GM19023 (cell line): ENCODE data around the gene BHMT.
"Not testable (repeated sequence)": the region's sequence is repeated elsewhere in the genome, so short reads cannot be mapped to it uniquely, and the experiment has no call there.

Experiments used
- ATAC-seq: cut with Tn5 transposase; IDR thresholded peaks from one replicate; pipeline ENCODE4 v1.9.1; 2021; ENCODE audit warnings: mild to moderate bottlenecking, moderate library complexity; ENCODE audit not compliant: unreplicated experiment

Gene BHMT

DNA sequence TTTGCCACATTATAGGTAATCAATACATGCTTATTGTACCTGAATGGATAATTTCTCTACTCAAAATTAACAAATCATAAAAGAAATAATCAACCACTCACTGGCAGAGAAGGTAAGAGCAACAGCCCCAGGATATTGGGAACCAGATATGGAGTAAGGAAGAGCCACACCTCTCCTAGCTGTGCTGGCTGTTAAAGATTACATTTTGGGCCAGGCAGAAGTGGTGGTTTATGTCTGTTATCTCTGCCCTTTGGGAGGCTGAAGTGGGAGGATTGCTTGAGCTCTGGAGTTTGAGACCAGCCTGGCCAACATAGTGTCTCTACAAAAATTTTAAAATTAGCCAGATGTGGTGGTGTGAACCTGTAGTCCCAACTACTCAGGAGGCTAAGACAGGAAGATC, 56.4 kb downstream of the BHMT start:
- ATAC-seq: no peak

DNA sequence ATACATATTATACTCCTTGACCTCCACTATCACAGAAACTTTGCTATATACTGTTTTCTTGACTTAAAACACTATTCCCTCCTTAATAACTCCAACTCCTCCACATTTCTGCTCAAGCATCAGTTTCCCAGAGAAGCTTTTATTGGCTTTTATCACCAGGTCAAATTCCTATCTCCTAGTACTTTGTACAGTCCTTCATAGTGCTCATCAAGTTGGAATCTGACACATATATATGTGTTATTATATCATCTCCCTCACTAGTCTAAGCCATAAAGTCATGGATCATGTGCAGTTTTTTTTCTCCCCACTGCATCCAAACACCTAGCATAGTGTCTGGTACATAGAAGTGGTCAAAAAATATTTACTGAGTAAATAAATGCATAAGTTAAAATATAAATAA, 59.1 kb downstream of the BHMT start:
- ATAC-seq: no peak

DNA sequence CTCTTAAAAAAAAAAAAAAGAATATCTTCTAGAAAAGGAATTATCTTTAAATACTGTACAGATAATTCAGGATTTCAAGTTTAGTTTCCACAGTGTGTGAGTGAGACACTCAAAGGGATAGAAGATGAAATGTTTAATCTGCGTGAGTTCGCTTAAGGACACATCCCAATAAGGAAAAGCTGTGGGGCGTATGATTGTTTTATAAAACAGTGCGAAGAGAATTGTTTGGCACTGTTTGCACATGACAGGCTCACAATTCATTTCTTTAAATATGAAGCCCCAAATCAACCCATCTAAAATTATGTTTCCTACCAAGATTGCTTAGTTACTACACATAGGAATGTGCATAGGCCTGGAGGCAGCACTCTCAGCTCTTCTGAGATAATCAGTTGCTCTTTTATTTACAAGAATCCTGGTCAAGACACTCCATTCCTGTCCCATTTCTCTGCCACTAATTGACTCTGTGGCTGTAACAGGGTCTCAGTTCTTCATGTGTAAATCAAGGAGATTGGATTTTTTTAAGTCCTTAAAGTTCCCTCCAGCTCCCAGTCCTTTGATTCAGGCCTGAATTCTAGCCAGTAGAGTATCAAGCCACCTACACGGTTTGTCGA, 60.1 kb downstream of the BHMT start:
- ATAC-seq: no peak

DNA sequence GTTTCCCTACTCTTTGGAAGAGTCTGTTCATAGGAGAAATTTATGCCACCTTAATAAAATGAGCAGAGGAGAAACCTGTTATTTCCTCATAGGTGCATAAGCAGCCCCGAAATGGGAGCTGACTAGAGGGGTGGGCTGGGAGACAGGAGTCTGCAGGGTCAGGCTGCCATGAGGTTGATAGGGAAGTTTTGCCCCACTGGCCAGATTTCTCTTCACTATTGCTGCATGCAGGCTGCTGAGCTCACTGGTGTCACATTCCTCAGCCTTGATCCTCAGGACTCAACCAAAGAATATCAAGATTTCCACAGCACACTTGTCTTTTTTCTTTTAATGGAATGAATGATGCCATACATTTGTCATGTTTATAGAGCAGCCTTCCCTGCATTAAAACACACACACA, 60.7 kb downstream of the BHMT start:
- ATAC-seq: no peak

DNA sequence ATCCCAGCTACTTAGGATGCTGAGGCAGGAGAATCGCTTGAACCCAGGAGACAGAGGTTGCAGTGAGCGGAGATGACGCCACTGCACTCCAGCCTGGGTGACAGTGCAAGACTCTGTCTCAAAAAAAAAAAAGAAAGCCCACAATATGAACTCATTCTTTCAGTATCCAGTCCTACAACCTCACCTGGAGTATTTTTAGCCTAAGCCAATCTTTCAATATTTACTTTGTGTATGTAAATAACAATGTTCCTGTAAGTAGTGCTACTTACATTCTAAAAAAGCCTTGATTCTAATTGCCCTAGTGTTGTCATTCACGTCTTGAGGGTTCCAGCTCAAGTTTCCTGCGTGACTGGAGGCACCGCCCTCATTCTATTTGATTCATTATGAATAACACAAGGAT, 62.0 kb downstream of the BHMT start:
- no peak for ATAC-seq

DNA sequence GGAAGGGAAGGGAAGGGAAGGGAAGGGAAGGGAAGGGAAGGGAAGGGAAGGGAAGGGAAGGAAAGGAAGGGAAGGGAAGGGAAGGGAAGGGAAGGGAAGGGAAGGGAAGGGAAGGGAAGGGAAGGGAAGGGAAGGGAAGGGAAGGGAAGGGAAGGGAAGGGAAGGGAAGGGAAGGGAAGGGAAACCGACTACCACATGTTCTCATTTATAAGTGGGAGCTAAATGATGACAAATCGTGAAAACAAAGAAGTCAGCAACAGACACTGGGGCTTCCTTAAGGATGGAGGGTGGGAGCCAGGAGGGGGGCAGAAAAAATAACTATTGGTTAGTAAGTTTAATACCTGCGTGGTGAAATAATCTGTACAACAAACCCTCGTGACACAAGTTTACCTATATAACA, 68.8 kb downstream of the BHMT start:
- ATAC-seq: not testable (repeated sequence)

DNA sequence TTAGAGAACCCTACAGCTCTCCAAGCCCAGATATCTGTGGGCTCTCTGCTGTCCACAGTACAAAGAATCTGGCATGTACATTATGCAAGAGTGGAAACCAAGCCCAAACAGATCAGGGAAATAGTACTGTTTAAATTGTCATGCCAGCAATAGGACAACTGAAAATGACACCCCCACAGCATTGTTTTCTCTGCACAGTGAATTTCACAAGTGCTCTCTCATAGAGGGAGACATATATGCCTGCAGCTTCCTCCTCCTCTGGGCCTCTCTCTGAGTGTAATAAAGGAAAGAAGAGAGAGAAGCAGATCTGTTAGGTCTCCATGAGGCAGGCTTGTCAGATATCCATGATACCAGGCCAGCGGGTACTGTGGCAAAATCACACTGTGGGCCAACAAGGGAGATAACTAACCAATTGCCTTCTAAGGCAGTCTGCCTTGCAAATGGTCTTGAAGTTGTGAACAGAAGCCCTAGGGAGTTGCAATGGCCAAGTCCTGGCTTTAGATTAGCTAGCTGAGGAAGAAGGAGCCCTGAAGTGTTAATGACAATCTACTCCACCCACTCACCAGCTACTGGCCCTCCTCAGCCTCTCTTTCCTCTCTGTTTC, 69.9 kb downstream of the BHMT start:
- ATAC-seq: no peak
